ENCODE data around the gene PSORS1C1.

DNA sequence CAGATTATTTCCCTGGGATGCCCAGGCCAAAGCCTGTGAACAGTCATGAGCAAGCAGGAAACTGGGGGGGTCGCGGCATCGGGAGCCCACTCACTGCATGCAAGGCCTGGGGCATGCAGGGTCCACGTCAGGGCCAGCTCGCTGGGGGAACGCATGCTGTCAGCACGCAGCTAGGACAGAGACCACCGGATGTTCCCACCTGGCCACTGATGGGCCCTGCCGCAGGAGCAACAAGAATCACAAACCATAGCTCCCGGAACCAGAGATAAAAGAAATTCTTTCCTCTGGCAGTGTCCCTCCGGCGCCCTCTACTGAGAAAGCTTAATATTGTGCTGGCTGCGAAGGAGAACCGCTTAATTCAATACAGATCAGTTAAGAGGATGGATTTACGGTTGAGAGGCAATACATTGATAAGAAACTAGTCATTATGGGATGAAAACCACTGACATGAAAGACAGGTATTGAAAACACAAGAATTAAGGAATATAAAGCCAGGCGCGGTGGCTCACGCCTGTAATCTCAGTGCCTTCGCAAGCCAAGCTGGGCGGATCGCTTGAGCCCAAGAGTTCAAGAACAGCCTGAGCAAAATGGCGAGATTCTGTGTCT lies 34.8 kb upstream of the PSORS1C1 start:
- no peak for TF ChIP-seq POLR2A (IDR thresholded peaks at IDR 0.05; ENCODE audit: low read depth, low read length)
- TF ChIP-seq TAF1 (IDR thresholded peaks at IDR 0.05; ENCODE audit: borderline replicate concordance, low read depth, low read length), result 0 out of 2 replicates have a peak, but pooled peaks have one; percentile 17
